Left lung (tissue), 10 donors: Measurements from ENCODE around the gene MPZL1. TPM values are rescaled to one million over a fixed set of nuclear protein-coding genes. Genes with fewer than 3 reads are reported as not detected.

ENCODE experiments used
- ATAC-seq: fragments of 200-7000 bp; cut with Tn5 transposase; one replicate; pipeline ENCODE4 v1.9.1; 2020; ENCODE audit warnings: moderate library complexity
- DNase-seq, 4 donors: peaks; one replicate each; pipeline ENCODE4 v3.0.0-alpha.2; 2013 to 2020
- H3K27ac ChIP-seq, 2 donors: fragments of 200-600 bp; sonication (generic) in 1 of 2; one replicate each; pipeline versions ENCODE4 v1.5.0 to v1.8.0; 2020 to 2021
- H3K27me3 ChIP-seq, 2 donors: fragments of 200-600 bp; sonication (generic) in 1 of 2; one replicate each; pipeline versions ENCODE4 v1.5.0 to v1.8.0; 2020 to 2021
- H3K36me3 ChIP-seq, 2 donors: fragments of 200-600 bp; sonication (generic) in 1 of 2; one replicate each; pipeline versions ENCODE4 v1.5.0 to v1.8.0; 2020 to 2021
- H3K4me1 ChIP-seq, 2 donors: fragments of 200-600 bp; one replicate each; pipeline ENCODE4 v1.8.0; 2021
- H3K4me3 ChIP-seq, 2 donors: fragments of 200-600 bp; sonication (generic) in 1 of 2; one replicate each; pipeline versions ENCODE4 v1.5.0 to v1.8.0; 2020 to 2021; ENCODE audit warnings: mild to moderate bottlenecking in 1 of 2
- H3K9me3 ChIP-seq, 2 donors: fragments of 200-600 bp; sonication (generic) in 1 of 2; one replicate each; pipeline versions ENCODE4 v1.5.0 to v1.8.0; 2020 to 2021
- CTCF ChIP-seq, 2 donors: fragments of 200-600 bp; sonication (generic) in 1 of 2; IDR thresholded peaks; one replicate each; pipeline versions ENCODE4 v1.5.0 to v1.8.0; 2021; ENCODE audit warnings: antibody characterized with exemption in 2 of 2
- intact Hi-C, 2 donors: fragments of 100-400 bp; cut with DNase I; formaldehyde crosslinking; loops; one replicate each; pipeline versions ENCODE4 v1.11.2 to v1.14.2; 2022
- polyA plus RNA-seq, 6 donors: library from polyadenylated mRNA; unstranded; fragments of 120-200 nt; gene quantifications; one replicate each; pipeline ENCODE4 v1.2.1, GENCODE V29; 2013; ENCODE audit not compliant: insufficient read length in 6 of 6
- total RNA-seq, 2 donors: library from RNA; stranded (reverse); fragmentation: NEBNext Ultra II Directional; extraction: Animal tissue kit (Norgen Biotek cat#: 25700); gene quantifications; one replicate each; pipeline ENCODE4 v1.2.1, GENCODE V29; 2021
- donor health status: DM: no; HTN: yes; CAD: no.
- donor health status: DM: no; HTN: no; CAD: no.

The MPZL1 gene
- total and polyA plus RNA-seq, 8 donors: 110 to 148 (median 122) TPM

GRCh38 chr1:167694691-167695090, 27.1 kb upstream of the MPZL1 start:
- H3K27me3 ChIP-seq: no peaks in the 10 kb centered on the region
- no peak for TF ChIP-seq CTCF (IDR thresholded peaks at IDR 0.05)
- H3K4me3 ChIP-seq: no peak overlapping the region
- H3K4me1 ChIP-seq: peaks cover 0 to 14% of the 10 kb centered on the region in 2 donors
- intact Hi-C loops: no loop called here
- H3K9me3 ChIP-seq: no peaks in the 10 kb centered on the region
- peaks cover 0 to 95% of the 10 kb centered on the region in 2 donors for H3K36me3 ChIP-seq
- no peak for DNase-seq
- no peak overlapping the region for H3K27ac ChIP-seq
- no peak for ATAC-seq

- intact Hi-C loops: no loop called here
- Histone ChIP-seq H3K36me3 (peaks cover 0 to 90% of the 10 kb centered on the region in 2 donors), H3K4me1 (peaks cover 0 to 12% of the 10 kb centered on the region in 2 donors), H3K4me3 (no peak overlapping the region), H3K27ac (no peak overlapping the region), H3K27me3 (no peaks in the 10 kb centered on the region), H3K9me3 (no peaks in the 10 kb centered on the region)
- TF ChIP-seq CTCF (IDR thresholded peaks at IDR 0.05): no peak
- ATAC-seq (no peak), DNase-seq (no peak)
Measured at GRCh38 chr1:167695147-167695546, 26.6 kb upstream of the MPZL1 start.

- intact Hi-C loops: no loop called here
- Histone ChIP-seq H3K27me3 (no peaks in the 10 kb centered on the region), H3K4me1 (peaks cover 0 to 12% of the 10 kb centered on the region in 2 donors), H3K9me3 (no peaks in the 10 kb centered on the region), H3K27ac (no peak overlapping the region), H3K4me3 (no peak overlapping the region), H3K36me3 (peaks cover 0 to 88% of the 10 kb centered on the region in 2 donors)
- no peak for DNase-seq
- ATAC-seq: no peak
- no peak for TF ChIP-seq CTCF (IDR thresholded peaks at IDR 0.05)
Measured at GRCh38 chr1:167695756-167696561, 25.8 kb upstream of the MPZL1 start.

GRCh38 chr1:167697667-167698141, 24.1 kb upstream of the MPZL1 start:
- H3K27ac ChIP-seq: peak overlapping the region in 1 of 2 donors; percentile 16
- DNase-seq: peak in 1 of 4 donors; percentile 50
- TF ChIP-seq CTCF (IDR thresholded peaks at IDR 0.05): no peak
- no peaks in the 10 kb centered on the region for H3K27me3 ChIP-seq
- H3K36me3 ChIP-seq: peaks cover 0 to 93% of the 10 kb centered on the region in 2 donors
- intact Hi-C loops: no loop called here
- peaks cover 0 to 12% of the 10 kb centered on the region in 2 donors for H3K4me1 ChIP-seq
- no peaks in the 10 kb centered on the region for H3K9me3 ChIP-seq
- no peak overlapping the region for H3K4me3 ChIP-seq
- peak; percentile 51 for ATAC-seq

- ATAC-seq: no peak
- TF ChIP-seq CTCF (IDR thresholded peaks at IDR 0.05): no peak
- Histone ChIP-seq H3K27ac (no peak overlapping the region), H3K4me1 (peaks cover 0 to 12% of the 10 kb centered on the region in 2 donors), H3K4me3 (no peak overlapping the region), H3K9me3 (no peaks in the 10 kb centered on the region), H3K27me3 (no peaks in the 10 kb centered on the region), H3K36me3 (peaks cover 0 to 90% of the 10 kb centered on the region in 2 donors)
- intact Hi-C loops: no loop called here
- no peak for DNase-seq
Measured at GRCh38 chr1:167698313-167698712, 23.5 kb upstream of the MPZL1 start.
